HEK293T (cell line): ENCODE data around the gene GPR37L1.

Source experiments
- CTCF ChIA-PET: fragments of 350-600 bp; formaldehyde crosslinking; extraction: SDS; loops from one replicate; lab custom pipeline; 2021; ENCODE audit warnings: antibody characterized with exemption, inconsistent platforms; lab: Yijun Ruan, JAX
- POLR2A ChIA-PET: fragments of 350-600 bp; formaldehyde crosslinking; extraction: SDS; loops from one replicate; lab custom pipeline; 2020; ENCODE audit warnings: antibody characterized with exemption, inconsistent platforms; lab: Yijun Ruan, JAX
- DNase-seq: peaks from one replicate; pipeline ENCODE4 v3.0.0; 2012; ENCODE audit warnings: mixed read lengths; ENCODE audit errors: extremely low spot score
- ARNT ChIP-seq: fragments of 450-650 bp; IDR thresholded peaks from 2 replicates; pipeline ENCODE4 v1.6.1; 2017; ENCODE audit warnings: mild to moderate bottlenecking
- BHLHE40 ChIP-seq: fragments of 450-650 bp; IDR thresholded peaks from 2 replicates; pipeline ENCODE4 v1.6.1; 2016; ENCODE audit warnings: mild to moderate bottlenecking, moderate library complexity, borderline replicate concordance
- CTBP1 ChIP-seq: fragments of 450-650 bp; IDR thresholded peaks from 2 replicates; pipeline ENCODE4 v1.6.1; 2016; ENCODE audit warnings: borderline replicate concordance
- ELF4 ChIP-seq: fragments of 450-650 bp; IDR thresholded peaks from 2 replicates; pipeline ENCODE4 v1.6.1; 2017; ENCODE audit warnings: antibody characterized with exemption
- FOXA1 ChIP-seq: fragments of 450-650 bp; IDR thresholded peaks from 2 replicates; pipeline ENCODE4 v1.6.1; 2016; ENCODE audit warnings: mild to moderate bottlenecking
- FOXK2 ChIP-seq: fragments of 450-650 bp; IDR thresholded peaks from 2 replicates; pipeline ENCODE4 v1.6.1; 2016; ENCODE audit warnings: mild to moderate bottlenecking
- FOXM1 ChIP-seq: fragments of 450-650 bp; IDR thresholded peaks from 2 replicates; pipeline ENCODE4 v1.6.1; 2017; ENCODE audit warnings: mild to moderate bottlenecking, borderline replicate concordance
- HDGF ChIP-seq: fragments of 450-650 bp; IDR thresholded peaks from 2 replicates; pipeline ENCODE4 v1.6.1; 2017; ENCODE audit warnings: antibody characterized with exemption, borderline replicate concordance
- L3MBTL2 ChIP-seq: fragments of 450-650 bp; conservative IDR thresholded peaks from 2 replicates; pipeline ENCODE4 v1.6.1; 2016; ENCODE audit warnings: mild to moderate bottlenecking
- LEF1 ChIP-seq: fragments of 450-650 bp; IDR thresholded peaks from 2 replicates; pipeline ENCODE4 v1.6.1; 2017; ENCODE audit warnings: mild to moderate bottlenecking, borderline replicate concordance
- NFRKB ChIP-seq: fragments of 450-650 bp; IDR thresholded peaks from 2 replicates; pipeline ENCODE4 v1.6.1; 2016; ENCODE audit warnings: mild to moderate bottlenecking, moderate library complexity
- PKNOX1 ChIP-seq: fragments of 450-650 bp; IDR thresholded peaks from 2 replicates; pipeline ENCODE4 v1.6.1; 2016
- SP1 ChIP-seq: fragments of 450-650 bp; IDR thresholded peaks from 2 replicates; pipeline ENCODE4 v1.6.1; 2017
- SUZ12 ChIP-seq: fragments of 450-650 bp; IDR thresholded peaks from 2 replicates; pipeline ENCODE4 v1.6.1; 2016; ENCODE audit warnings: mild to moderate bottlenecking
- TARDBP ChIP-seq: fragments of 450-650 bp; IDR thresholded peaks from 2 replicates; pipeline ENCODE4 v1.6.1; 2016
- ZNF384 ChIP-seq: fragments of 450-650 bp; IDR thresholded peaks from 2 replicates; pipeline ENCODE4 v1.6.1; 2016

Gene GPR37L1

DNA sequence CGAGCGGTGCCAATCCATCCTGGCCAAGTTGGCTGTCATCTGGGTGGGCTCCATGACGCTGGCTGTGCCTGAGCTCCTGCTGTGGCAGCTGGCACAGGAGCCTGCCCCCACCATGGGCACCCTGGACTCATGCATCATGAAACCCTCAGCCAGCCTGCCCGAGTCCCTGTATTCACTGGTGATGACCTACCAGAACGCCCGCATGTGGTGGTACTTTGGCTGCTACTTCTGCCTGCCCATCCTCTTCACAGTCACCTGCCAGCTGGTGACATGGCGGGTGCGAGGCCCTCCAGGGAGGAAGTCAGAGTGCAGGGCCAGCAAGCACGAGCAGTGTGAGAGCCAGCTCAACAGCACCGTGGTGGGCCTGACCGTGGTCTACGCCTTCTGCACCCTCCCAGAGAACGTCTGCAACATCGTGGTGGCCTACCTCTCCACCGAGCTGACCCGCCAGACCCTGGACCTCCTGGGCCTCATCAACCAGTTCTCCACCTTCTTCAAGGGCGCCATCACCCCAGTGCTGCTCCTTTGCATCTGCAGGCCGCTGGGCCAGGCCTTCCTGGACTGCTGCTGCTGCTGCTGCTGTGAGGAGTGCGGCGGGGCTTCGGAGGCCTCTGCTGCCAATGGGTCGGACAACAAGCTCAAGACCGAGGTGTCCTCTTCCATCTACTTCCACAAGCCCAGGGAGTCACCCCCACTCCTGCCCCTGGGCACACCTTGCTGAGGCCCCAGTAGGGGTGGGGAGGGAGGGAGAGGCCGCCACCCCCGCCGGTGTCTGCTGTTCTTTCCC is 5.3 kb downstream of the GPR37L1 start:
- POLR2A ChIA-PET = no interaction called here
- TF ChIP-seq BHLHE40 (no peak), LEF1 (no peak), ZNF384 (no peak), SP1 (no peak), SUZ12 (no peak), FOXA1 (no peak), FOXK2 (no peak), NFRKB (no peak), CTBP1 (no peak), L3MBTL2 (no peak), ARNT (no peak), FOXM1 (no peak), ELF4 (no peak), HDGF (no peak), TARDBP (no peak), PKNOX1 (no peak)
- CTCF ChIA-PET = interaction anchor here (1.4 kb wide), 1 partner anchor 27 kb away, joined by 3 read pairs; no protein-coding TSS in a partner anchor
- DNase-seq = no peak

- CTCF ChIA-PET = interaction anchor here (1.7 kb wide), 1 partner anchor 130 kb away, joined by 6 read pairs; no protein-coding TSS in a partner anchor
- DNase-seq = no peak
- TF ChIP-seq FOXK2 = no peak
- no peak for TF ChIP-seq FOXA1
- TF ChIP-seq LEF1 = no peak
- TF ChIP-seq NFRKB = no peak
- no peak for TF ChIP-seq HDGF
- TF ChIP-seq ARNT = no peak
- no peak for TF ChIP-seq TARDBP
- TF ChIP-seq PKNOX1 = no peak
- no peak for TF ChIP-seq CTBP1
- TF ChIP-seq ELF4 = no peak
- no peak for TF ChIP-seq L3MBTL2
- no peak for TF ChIP-seq BHLHE40
- no peak for TF ChIP-seq FOXM1
- no peak for TF ChIP-seq ZNF384
- TF ChIP-seq SUZ12 = no peak
- POLR2A ChIA-PET = interaction anchor here (0.9 kb wide), 1 partner anchor 95 kb away, joined by 3 read pairs; no protein-coding TSS in a partner anchor
Measured at GRCh38 chr1:202129453-202130296, 7.0 kb downstream of the GPR37L1 start.

DNA sequence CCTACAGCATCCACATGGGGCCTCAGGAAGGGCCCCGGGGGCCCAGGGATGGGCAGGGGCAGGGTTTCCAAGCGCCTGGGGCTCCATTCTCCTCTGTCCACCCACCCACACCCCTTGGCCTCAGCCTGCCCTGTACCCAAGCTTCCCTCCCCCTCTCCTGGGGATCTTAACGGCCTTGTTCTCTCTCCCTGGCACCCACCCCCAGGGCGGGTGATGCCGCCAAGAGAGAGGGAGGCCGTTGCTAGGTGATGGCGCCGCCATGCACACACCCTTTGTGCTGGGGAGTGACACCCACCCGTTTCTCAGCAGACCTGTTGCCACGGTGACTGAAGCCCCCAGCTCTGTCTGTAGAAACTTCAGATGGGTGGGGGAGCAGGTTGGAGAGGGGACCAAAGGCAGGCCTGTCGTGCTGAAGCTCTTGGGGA is 7.6 kb downstream of the GPR37L1 start:
- TF ChIP-seq HDGF (no peak), ZNF384 (no peak), BHLHE40 (no peak), FOXM1 (no peak), NFRKB (no peak), TARDBP (no peak), PKNOX1 (no peak), LEF1 (no peak), SP1 (no peak), ELF4 (no peak), SUZ12 (no peak), FOXA1 (no peak), FOXK2 (no peak), ARNT (no peak), L3MBTL2 (no peak), CTBP1 (no peak)
- no peak for DNase-seq
- POLR2A ChIA-PET = interaction anchor here (0.9 kb wide), 1 partner anchor 96 kb away, joined by 3 read pairs; no protein-coding TSS in a partner anchor
- CTCF ChIA-PET = interaction anchor here (1.7 kb wide), 1 partner anchor 130 kb away, joined by 6 read pairs; no protein-coding TSS in a partner anchor

DNA sequence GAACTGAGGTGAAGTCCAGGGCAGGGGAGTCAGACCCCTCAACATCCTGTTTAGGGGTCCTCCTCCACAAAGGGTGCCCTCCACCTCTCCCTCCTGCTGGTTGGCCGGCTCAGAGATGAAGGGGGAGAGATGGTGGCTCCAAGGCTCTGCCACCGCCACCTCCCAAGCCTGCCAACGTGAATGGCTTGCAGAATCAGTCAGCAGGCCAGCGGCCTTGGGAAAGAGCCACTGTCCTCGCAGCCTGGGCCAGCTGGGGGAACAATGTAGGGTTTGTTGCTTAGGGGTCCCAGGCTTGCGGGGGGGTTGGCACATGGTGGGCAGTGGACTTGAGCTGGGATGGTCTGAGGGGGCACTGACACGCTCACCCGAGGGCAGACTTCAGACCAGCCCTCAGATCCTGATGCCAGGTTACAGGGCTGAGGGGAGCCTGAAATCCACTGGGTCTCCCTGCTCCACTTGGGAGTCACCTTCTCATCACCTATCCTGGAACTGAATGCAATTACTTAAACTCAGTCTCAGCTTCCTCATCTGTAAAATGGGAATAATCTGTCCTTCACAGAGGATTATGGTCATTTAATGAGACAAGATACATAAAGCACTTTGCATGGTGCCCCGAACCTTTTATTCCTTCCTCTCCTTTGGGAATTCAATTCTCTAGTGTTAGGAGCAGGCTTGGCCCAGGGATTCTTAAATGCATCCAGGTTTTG is 8.3 kb downstream of the GPR37L1 start:
- no peak for DNase-seq
- POLR2A ChIA-PET = interaction anchor here (0.8 to 0.9 kb wide), 2 partner anchors 12 to 97 kb away, joined by 3 read pairs; no protein-coding TSS in a partner anchor
- CTCF ChIA-PET = interaction anchor here (0.6 to 1.7 kb wide), 2 partner anchors 61 to 131 kb away, joined by 3 to 6 read pairs; no protein-coding TSS in a partner anchor
- TF ChIP-seq FOXM1 (no peak), SUZ12 (no peak), CTBP1 (no peak), HDGF (no peak), BHLHE40 (no peak), ARNT (no peak), FOXA1 (no peak), PKNOX1 (no peak), ZNF384 (no peak)
